B cell (primary cell): Measurements from ENCODE around the gene HIBADH.

Source experiments
- CTCF ChIP-seq: fragments of 200-600 bp; IDR thresholded peaks from one replicate; pipeline ENCODE4 v1.8.0; 2022; ENCODE audit warnings: antibody characterized with exemption, mild to moderate bottlenecking
- EZH2 ChIP-seq: IDR thresholded peaks from 2 replicates; pipeline ENCODE4 v1.6.1; 2012; ENCODE audit warnings: borderline replicate concordance, low read depth, mild to moderate bottlenecking, moderate library complexity, low read length; ENCODE audit not compliant: insufficient read depth, poor library complexity, severe bottlenecking

GRCh38 chr7:27619492-27619891 lies 43.2 kb downstream of the HIBADH start:
- TF ChIP-seq CTCF (no peak), EZH2 (no peak)
